ENCODE data around the gene RBP2.

The RBP2 gene

DNA sequence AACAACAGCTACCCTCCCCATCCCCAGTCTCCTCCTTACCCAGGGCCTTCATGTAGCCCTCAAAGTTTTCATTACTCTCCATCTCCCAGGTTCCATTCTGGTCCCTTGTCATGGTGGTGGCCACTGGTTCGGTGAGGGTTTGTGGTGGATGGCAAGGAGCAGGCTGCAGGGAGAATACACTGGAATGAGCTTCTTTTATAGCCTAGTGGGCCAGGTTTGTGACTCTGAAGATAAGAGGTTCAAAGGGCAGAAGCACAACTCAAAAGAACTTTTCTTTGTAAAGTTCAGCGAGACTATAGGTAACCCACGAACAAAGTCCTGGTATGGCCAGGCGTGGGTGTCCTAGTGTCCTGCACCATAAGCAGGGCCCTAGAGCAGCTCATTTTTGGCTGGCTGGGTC, at the start of gene RBP2:
Gene RBP2, minus strand, starts transcription at position 169 of the 400 bp plus-strand sequence. Its CDS starts 57 bp downstream, at position 112.
- no peak for DNase-seq (ENCODE audit: low read depth in 2 of 2)

DNA sequence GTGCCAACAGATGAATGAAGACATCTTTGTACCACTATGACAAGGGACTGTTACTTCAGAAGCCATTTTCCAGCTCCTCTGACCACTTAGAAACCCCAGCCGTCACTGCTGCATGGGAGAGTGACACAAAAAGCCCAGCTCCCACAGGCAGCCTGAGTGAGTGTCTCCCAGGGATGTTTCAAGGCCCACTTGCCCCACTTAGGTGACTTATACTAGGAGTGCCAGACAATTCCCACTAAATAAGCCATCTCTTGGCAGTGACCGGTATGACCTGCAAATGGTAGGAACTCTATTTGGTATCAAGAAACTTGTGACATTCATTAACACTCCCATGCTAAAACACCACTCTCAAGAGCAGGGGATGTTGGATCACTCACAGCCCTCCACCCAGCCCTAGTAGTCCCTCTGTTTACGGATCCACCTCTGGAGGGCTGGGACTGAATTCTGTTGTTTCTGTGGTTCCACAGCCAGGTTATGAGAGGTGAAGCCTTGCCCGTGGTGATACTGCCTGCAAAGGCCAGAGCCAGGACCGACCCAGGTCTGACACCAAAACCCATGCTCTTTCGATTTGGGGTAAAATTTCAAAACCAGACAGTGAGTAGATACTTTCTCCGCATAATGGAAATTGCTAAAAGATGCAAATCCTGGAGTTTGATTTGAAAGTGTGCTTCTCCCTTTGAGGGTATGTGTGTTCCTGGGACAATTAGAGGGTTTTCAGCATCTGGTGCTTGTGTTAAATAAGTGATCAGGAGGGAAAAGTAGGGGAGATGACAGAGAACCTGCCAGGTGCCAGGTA, 48.7 kb upstream of the RBP2 start:
- DNase-seq (ENCODE audit: low read depth in 2 of 2), result no peak

GRCh38 chr3:139523718-139524117, 47.4 kb upstream of the RBP2 start:
- no peak for DNase-seq (ENCODE audit: low read depth in 2 of 2)

DNA sequence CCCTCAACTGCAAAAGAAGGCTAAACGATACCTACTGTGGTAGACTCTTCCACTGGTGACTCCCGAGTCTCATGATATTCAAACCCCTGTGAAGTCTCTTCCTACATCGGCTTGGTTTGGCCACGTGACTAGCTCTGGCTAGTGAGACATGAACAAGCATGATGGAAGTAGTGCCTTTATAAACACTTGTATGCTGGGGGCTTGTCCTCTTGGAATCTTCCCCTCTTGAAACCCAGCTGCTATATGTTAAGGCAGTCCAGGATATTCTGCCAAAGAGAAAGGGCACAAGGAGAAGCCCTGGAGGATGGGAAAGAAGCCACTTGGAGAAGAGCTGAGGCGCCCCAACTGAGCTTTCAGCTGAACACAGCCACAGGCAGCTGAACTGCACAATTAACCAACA, 46.9 kb upstream of the RBP2 start:
- no peak for DNase-seq (ENCODE audit: low read depth in 2 of 2)

GRCh38 chr3:139522421-139522820, 46.1 kb upstream of the RBP2 start:
- DNase-seq (ENCODE audit: low read depth in 2 of 2), result no peak

GRCh38 chr3:139521816-139522215, 45.5 kb upstream of the RBP2 start:
- DNase-seq (ENCODE audit: low read depth in 2 of 2), result no peak

DNA sequence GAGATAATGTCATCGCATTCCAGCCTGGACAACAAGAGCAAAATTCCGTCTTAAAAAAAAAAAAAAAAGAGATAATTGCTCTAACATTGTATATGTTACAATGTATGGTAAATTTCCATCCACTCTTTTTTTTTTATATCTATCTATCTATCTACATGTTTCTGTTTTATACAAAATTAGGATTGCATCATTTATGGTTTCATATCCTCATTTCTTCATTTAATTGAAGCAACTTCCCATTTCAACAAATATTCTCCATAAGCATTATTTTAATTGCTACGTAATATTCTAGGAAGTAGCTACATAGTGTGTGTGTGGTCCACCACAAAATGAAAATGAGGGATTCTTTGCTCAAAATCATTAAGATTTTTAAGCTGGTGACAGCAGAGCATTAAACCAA, 44.8 kb upstream of the RBP2 start:
- no peak for DNase-seq (ENCODE audit: low read depth in 2 of 2)

DNA sequence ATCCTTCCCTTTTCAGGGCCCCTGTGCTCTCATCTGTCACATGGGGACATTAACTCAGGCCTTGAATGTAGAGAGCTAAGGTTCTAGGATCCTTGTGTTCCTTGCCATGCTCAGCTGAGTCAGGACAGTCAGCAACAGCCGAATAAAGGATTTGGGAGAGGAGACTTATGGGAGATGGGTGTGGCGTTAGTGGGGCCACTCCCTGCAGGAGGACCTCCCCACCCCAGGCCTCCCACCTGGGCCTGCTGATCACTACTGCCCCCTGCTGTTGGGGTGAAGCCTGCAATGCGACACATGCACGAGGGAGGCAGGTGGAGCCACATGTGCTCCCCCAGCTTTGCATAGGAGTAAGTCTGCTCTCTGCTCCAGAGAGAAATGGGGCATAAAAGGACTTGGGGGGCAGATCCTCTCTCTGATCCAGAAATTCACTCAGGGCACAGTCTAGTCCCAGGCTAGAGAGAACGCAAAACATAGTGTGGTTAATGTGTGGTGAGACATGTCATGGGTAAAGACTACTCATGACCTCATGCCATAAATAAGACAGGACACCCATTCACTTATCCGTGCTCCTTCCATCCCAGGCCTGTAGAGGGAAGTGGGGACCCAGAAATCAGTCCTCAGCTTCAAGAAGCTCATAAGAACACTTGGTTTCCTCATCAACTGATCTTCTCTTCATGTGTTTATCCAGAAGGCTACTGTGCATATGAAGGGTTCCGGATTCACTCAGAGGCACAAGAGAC, 43.9 kb upstream of the RBP2 start:
- peak; percentile 6 to 20 for DNase-seq (ENCODE audit: low read depth in 2 of 2)

DNA sequence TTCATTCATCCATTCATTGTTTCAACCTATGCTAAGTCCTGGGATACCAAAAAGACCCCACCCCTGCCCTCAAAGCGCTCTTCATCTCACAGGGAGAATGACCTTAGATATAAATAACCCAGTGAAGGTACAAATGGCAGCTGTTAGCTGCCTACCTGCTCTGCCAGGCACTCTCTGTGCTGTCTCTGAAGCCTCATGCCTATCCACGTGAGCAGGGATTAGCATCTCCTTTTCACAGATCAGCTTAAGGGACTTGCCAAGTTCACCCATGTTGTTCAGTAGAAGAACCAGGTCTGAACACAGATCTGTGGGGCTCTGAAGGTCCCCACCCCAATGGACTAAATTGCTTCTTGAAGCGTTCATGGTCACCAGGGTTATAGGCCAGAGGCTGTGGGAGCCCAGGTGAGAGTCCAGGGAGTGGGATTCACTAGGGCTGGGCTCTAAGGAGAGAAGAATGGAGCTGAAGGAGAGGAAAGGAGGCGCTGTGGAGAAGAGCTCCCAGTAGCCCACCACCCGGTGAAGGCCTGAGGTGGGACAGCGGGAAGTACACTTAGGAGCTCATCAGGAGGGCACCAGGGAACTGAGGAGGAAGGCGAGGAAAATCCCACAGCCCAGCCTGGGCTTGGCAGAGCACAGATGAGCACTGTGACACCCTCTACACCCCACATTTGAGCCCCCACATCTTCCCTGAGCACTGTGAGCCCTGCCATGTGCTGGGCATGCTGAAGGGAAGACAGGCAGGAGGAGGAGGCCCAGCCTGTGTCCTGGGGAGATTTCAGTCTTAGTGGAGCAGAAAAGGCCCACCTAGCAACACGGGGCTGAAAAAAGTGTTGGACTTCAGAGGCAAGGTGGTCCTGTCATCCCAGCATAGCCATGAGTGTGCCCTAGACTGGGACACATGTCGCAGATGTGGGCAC, 42.9 kb upstream of the RBP2 start:
- DNase-seq (ENCODE audit: low read depth in 2 of 2), result no peak

- no peak for DNase-seq (ENCODE audit: low read depth in 2 of 2)
Observed at GRCh38 chr3:139518306-139518705, 42.0 kb upstream of the RBP2 start.

DNA sequence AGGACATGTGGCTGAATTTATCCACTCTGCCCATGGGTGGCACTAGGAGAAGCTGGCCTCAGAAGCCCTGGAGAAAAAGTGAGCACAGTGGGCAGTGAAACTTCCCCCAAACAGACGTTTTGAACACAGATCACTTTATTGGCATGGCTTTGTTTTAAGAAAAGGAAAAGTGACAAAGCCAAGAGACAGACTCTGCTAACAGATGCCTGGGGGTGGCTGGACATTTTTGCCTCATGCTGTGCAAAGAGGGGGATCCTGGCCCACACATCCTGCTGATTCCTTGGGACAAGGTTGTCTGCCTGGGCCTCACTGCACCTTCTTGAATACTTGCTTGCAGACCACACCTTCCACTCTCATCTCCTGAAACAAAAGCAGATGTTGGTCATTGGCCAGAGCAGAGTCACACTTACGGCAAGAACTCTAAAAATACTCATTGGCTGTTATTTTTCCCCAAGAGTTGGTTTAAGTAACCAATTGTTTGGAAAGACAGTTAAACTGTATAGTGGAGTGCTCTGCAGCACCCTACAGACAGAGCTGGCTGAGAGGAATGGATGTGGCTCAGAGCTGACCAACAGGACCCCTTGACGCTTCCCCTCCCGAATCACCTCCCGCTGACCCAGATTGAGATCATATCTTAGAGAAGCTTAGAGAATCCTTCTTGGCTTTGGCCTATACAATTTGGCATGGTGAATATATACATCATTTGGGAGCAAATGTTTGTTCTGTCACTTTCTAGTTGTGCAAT, 41.2 kb upstream of the RBP2 start:
- no peak for DNase-seq (ENCODE audit: low read depth in 2 of 2)

DNA sequence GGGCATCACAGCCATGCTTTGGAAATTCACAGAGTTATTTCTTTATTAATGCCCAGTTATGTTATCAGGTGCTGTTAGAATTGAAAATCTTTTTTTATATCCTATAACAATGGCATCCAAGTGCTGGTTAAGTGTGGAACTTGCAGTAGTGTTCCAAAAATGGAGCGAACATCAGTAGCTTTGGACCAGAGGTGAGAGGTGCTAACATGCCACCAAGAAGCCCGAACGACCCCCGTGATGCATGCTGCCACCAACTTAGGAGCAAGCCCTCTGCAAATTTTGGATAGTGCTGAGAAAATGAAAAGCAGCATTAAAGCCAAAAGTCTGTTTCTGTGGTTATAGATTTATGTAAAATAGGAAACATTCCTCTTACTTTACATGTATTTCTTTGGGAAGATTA, 38.4 kb upstream of the RBP2 start:
- no peak for DNase-seq (ENCODE audit: low read depth in 2 of 2)

DNA sequence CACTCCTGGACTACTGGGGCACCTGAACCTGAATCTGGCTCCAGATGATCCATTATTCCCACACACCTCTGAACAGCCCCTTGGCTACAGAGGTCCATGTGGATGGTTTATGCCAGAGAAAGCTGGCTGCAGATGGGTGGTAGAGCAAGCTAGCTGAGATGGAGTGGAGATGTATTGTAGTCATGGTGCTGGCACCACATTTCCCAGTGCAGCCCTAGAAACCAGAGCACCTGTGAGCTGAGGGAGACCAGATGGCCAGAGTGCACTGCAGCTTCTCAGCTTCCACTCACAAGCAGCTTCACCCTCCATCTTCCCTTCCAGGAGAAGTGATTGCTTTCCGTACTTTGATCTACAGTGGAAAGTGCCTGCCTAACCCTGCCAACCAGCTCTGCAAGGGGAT, 33.3 kb upstream of the RBP2 start:
- DNase-seq (ENCODE audit: low read depth in 2 of 2), result no peak

DNA sequence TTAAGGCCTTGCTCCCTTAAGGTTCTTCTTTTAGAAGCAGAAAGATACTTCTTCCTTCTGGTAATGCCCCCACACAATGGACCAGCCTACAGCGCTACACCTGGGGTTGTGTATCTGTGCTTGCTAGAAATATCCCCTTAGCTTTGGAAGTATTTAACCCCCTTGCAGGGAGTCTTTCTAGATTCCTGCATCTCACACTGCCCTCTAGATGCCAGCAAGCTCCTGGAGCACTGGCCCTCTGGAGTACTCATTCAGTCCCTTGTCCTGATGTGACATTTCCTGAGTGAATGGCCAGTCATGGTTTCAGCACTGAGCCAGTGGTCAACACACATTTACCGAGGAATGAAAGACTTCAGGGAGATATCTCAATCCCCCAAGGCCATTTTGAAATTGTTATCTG, 30.4 kb upstream of the RBP2 start:
- no peak for DNase-seq (ENCODE audit: low read depth in 2 of 2)

DNA sequence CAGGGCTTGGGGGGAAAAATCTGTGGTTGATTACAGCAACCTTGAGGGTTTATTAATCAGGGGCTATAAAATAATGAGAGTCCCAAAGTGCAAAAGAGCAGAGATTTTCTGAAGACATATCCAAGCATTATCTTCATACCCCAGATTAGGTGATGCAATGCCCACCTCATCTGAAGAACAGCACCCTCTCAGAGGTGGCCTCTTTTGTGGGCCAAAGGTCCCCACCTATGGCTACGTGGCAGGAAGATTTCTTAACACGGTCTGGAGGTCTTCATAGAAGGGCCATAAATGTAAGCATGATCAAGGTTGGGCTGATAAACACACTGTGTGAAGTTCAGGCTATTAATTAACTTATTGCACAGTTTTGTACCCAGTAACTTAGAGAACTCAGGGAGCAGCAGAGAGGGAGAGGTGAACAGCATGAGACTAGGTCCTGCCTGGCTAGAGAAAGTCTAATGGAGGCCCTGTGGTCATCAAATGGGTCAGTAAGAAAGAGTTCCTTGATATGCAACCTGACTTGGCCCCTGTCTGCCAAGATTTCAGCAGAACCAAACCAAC, 29.6 kb upstream of the RBP2 start:
- DNase-seq (ENCODE audit: low read depth in 2 of 2), result no peak

DNA sequence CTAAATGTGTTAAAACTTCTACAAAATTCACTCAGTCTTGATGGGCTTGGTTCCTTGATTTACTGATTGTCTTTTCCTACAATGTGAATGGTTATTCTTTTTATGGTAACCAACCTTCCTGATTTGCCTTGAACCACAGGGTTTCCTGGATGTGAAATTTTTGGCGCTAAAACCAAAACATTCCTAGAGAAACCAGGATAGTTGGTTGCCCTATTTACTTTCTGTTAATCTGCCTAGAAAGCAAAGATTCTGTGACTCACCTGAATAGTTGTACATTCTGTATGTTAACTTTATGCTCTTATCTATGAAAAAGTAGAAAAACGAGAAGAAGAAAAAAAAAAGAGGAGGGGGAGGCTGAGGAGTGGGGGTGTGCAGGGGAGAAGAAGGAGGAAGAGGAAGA, 23.2 kb upstream of the RBP2 start:
- no peak for DNase-seq (ENCODE audit: low read depth in 2 of 2)

DNA sequence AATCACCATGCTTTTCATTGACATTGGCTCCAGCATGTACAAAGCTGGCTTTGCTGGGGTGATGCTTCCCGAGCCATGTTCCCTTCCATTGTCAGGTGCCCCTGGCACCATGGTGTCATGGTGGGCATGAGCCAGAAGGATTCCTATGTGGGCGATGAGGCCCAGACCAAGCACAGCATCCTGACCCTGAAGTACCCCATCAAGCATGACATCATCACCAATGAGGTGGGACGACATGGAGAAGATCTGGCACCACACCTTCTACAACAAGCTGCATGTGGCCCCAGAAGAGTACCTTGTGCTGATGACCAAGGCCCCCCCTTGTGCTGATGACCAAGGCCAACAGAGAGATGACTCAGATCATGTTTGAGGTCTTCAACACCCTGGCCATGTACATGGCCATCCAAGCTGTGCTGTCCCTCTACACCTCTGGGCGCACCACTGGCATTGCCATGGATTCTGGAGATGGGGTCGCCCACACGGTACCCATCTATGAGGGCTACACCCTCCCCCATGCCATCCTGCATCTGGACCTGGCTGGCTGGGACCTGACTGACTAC, 17.6 kb upstream of the RBP2 start:
- DNase-seq (ENCODE audit: low read depth in 2 of 2), result no peak

- no peak for DNase-seq (ENCODE audit: low read depth in 2 of 2)
Observed at GRCh38 chr3:139491966-139492365, 15.7 kb upstream of the RBP2 start.

DNA sequence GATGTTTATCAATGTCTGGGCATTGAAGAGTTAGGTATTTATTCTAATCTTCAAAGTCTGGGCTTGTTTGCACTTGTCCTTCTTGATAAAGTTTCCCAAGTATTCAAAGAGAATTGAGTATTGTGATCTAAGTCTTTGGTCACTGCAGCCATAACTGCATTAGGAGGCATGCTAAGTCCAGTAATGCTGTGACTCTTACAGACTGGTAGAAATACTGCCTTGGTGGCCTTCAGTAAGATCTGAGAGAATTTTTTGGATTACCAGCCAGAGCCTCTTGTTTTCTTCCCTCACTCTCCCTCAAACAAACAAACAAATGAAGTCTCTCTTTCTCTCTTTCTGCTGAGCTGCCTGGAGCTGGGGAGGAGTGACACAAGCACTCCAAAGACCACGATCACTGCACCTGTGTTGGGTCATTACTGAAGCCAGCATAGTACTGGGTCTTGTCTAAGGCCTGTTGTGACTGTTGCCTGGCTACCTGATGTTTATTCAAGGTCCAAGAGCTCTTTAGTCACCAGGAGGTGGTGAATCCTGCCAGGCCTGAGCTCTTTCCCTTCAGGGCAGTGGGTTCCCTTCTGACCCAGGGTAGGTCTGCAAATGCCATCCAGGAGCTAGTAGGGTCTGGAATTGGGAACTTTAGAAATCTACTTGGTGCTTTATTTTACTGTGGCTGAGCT, 14.8 kb upstream of the RBP2 start:
- DNase-seq (ENCODE audit: low read depth in 2 of 2), result no peak

GRCh38 chr3:139482206-139482605, 5.9 kb upstream of the RBP2 start:
- DNase-seq (ENCODE audit: low read depth in 2 of 2), result no peak

All from stimulated activated CD4-positive, alpha-beta T cell treated with anti-CD3 and anti-CD28 coated beads, Interleukin-4, amount 100 ng/mL, for 48 hours (primary cell).